ENCODE measurements around the gene SARDH.

Gene SARDH

GRCh38 chr9:133701321-133701980 is 36.7 kb downstream of the SARDH start:
- ChIA-PET CTCF (no interaction called here), POLR2A (no interaction called here)
- DNase-seq (ENCODE audit: extremely low spot score), result no peak
- TF ChIP-seq SUZ12 (IDR thresholded peaks at IDR 0.05) (no peak), SP1 (IDR thresholded peaks at IDR 0.05) (no peak), BHLHE40 (IDR thresholded peaks at IDR 0.05; ENCODE audit: borderline replicate concordance) (no peak), FOXA1 (IDR thresholded peaks at IDR 0.05) (no peak)

- no peak for DNase-seq (ENCODE audit: extremely low spot score)
- TF ChIP-seq PKNOX1 (IDR thresholded peaks at IDR 0.05) (no peak), FOXK2 (IDR thresholded peaks at IDR 0.05) (no peak), SP1 (IDR thresholded peaks at IDR 0.05) (no peak), FOXM1 (IDR thresholded peaks at IDR 0.05; ENCODE audit: borderline replicate concordance) (no peak), LEF1 (IDR thresholded peaks at IDR 0.05; ENCODE audit: borderline replicate concordance) (no peak), ELF4 (IDR thresholded peaks at IDR 0.05) (no peak)
- ChIA-PET POLR2A (no interaction called here), CTCF (no interaction called here)
Measured at GRCh38 chr9:133700819-133701320, 37.3 kb downstream of the SARDH start.

GRCh38 chr9:133699546-133699945 is 38.6 kb downstream of the SARDH start:
- TF ChIP-seq L3MBTL2 (conservative IDR thresholded peaks at IDR 0.05) (no peak), HDGF (IDR thresholded peaks at IDR 0.05; ENCODE audit: borderline replicate concordance) (no peak), SUZ12 (IDR thresholded peaks at IDR 0.05) (no peak), SP1 (IDR thresholded peaks at IDR 0.05) (no peak), TARDBP (IDR thresholded peaks at IDR 0.05) (no peak), NFRKB (IDR thresholded peaks at IDR 0.05) (no peak), PKNOX1 (IDR thresholded peaks at IDR 0.05) (no peak), CTBP1 (IDR thresholded peaks at IDR 0.05; ENCODE audit: borderline replicate concordance) (no peak), FOXA1 (IDR thresholded peaks at IDR 0.05) (no peak), ARNT (IDR thresholded peaks at IDR 0.05) (no peak), LEF1 (IDR thresholded peaks at IDR 0.05; ENCODE audit: borderline replicate concordance) (no peak), FOXM1 (IDR thresholded peaks at IDR 0.05; ENCODE audit: borderline replicate concordance) (no peak), ZNF384 (IDR thresholded peaks at IDR 0.05) (no peak), ELF4 (IDR thresholded peaks at IDR 0.05) (no peak), BHLHE40 (IDR thresholded peaks at IDR 0.05; ENCODE audit: borderline replicate concordance) (no peak)
- ChIA-PET CTCF (no interaction called here), POLR2A (no interaction called here)
- no peak for DNase-seq (ENCODE audit: extremely low spot score)

GRCh38 chr9:133696071-133696472 is 42.1 kb downstream of the SARDH start:
- TF ChIP-seq FOXK2 (IDR thresholded peaks at IDR 0.05) (no peak), TARDBP (IDR thresholded peaks at IDR 0.05) (no peak), NFRKB (IDR thresholded peaks at IDR 0.05) (no peak), L3MBTL2 (conservative IDR thresholded peaks at IDR 0.05) (no peak), LEF1 (IDR thresholded peaks at IDR 0.05; ENCODE audit: borderline replicate concordance) (no peak), FOXA1 (IDR thresholded peaks at IDR 0.05) (no peak), ZNF384 (IDR thresholded peaks at IDR 0.05) (no peak), ELF4 (IDR thresholded peaks at IDR 0.05) (no peak), CTBP1 (IDR thresholded peaks at IDR 0.05; ENCODE audit: borderline replicate concordance) (no peak), PKNOX1 (IDR thresholded peaks at IDR 0.05) (no peak), SP1 (IDR thresholded peaks at IDR 0.05) (no peak), BHLHE40 (IDR thresholded peaks at IDR 0.05; ENCODE audit: borderline replicate concordance) (no peak), FOXM1 (IDR thresholded peaks at IDR 0.05; ENCODE audit: borderline replicate concordance) (no peak)
- CTCF ChIA-PET, result no interaction called here
- no peak for DNase-seq (ENCODE audit: extremely low spot score)
- POLR2A ChIA-PET, result no interaction called here

GRCh38 chr9:133694686-133695085 is 43.5 kb downstream of the SARDH start:
- TF ChIP-seq FOXM1 (IDR thresholded peaks at IDR 0.05; ENCODE audit: borderline replicate concordance), result no peak
- no peak for TF ChIP-seq ELF4 (IDR thresholded peaks at IDR 0.05)
- no peak for TF ChIP-seq TARDBP (IDR thresholded peaks at IDR 0.05)
- no peak for TF ChIP-seq ZNF384 (IDR thresholded peaks at IDR 0.05)
- ChIA-PET CTCF (no interaction called here), POLR2A (no interaction called here)
- DNase-seq (ENCODE audit: extremely low spot score), result no peak

GRCh38 chr9:133693703-133694529 is 44.2 kb downstream of the SARDH start:
- no peak for TF ChIP-seq FOXA1 (IDR thresholded peaks at IDR 0.05)
- TF ChIP-seq TARDBP (IDR thresholded peaks at IDR 0.05), result no peak
- TF ChIP-seq SUZ12 (IDR thresholded peaks at IDR 0.05), result no peak
- no peak for TF ChIP-seq CTBP1 (IDR thresholded peaks at IDR 0.05; ENCODE audit: borderline replicate concordance)
- TF ChIP-seq ZNF384 (IDR thresholded peaks at IDR 0.05), result no peak
- no peak for TF ChIP-seq L3MBTL2 (conservative IDR thresholded peaks at IDR 0.05)
- TF ChIP-seq SP1 (IDR thresholded peaks at IDR 0.05), result no peak
- ChIA-PET POLR2A (no interaction called here), CTCF (no interaction called here)
- no peak for DNase-seq (ENCODE audit: extremely low spot score)

Data from HEK293T (cell line).